HG03565 (cell line): ENCODE data around the gene LCT.
"Not testable (repeated sequence)": the region's sequence is repeated elsewhere in the genome, so short reads cannot be mapped to it uniquely, and the experiment has no call there.

ENCODE experiments used
- ATAC-seq: cut with Tn5 transposase; IDR thresholded peaks from one replicate; pipeline ENCODE4 v1.9.1; 2021; ENCODE audit warnings: mild to moderate bottlenecking, moderate library complexity; ENCODE audit not compliant: unreplicated experiment

LCT gene

DNA sequence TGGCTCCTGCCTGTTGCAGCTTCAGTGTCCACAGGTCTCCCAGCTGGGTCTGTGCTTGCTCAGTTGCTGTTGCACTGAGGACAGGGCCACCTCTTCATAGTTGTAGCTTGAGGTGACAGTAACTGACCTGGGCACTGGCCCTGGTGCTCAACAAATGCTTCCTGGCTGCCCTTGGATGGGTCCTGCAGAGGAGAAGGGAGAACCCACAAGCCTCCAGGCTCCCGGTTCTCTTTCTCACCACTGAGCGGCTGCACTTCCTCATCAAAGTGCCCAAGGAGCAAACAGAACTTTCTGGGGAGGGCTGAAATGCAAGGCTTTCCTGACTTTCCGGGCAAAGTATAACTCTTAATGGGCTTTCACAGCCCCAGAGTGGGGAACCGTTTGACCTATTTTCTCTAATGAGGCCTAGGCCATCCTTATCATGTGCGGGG is 38.7 kb downstream of the LCT start:
- no peak for ATAC-seq

DNA sequence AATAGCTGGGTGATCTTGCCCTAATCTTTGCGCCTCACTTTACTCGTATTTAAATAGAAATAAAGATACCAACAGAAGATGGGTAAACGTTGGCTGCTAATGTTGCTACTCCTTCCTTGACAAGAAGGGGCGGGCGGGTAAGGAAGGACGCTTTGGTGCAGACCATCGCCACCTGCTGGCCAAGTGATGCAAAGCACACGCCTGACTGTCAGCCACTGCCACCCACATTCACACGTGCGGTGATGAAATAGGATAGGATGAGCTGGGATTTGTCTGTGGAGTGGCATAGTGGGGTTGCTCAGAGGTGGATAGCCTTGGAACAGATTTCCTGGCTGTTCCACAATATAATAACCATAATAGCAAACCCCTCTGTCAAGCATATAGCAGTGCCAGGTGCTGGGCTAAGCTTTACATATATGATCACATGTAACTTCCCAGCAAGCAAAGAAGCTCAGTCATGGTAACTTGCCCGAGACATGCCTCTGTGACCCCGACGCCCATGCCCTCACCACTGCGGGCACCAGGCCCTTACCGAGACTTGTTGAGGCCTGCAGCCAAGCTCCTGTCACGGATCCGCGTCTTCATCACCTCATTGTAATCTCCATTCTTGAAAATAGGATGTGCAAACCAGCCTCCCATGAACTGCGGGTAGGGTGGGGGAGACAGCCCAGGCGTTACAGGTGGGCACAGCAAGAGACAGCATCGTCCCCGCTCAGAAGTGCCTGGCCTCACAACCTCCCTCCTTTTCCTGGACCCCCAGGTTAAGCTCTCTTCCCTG is 39.3 kb downstream of the LCT start:
- ATAC-seq: peak; percentile 49

DNA sequence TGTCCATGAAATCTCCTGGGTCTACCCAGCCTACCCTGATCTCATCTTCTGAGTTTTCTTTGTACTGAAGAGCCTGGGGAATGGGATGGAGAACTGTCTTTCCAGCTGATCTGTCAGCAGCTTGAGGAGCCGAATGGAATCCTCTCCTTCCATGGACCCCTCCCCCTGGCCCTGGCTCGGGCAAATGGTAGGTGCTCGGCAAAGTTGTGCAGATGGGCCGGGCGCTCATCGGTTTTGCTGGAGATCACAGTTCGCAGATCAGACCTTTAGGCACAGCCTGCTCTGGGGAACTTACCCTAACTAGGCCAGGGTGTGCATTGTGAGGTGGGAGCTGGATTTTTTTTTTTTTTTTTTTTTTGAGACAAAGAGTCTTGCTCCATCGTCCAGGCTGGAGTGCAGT is 40.4 kb downstream of the LCT start:
- ATAC-seq: no peak

DNA sequence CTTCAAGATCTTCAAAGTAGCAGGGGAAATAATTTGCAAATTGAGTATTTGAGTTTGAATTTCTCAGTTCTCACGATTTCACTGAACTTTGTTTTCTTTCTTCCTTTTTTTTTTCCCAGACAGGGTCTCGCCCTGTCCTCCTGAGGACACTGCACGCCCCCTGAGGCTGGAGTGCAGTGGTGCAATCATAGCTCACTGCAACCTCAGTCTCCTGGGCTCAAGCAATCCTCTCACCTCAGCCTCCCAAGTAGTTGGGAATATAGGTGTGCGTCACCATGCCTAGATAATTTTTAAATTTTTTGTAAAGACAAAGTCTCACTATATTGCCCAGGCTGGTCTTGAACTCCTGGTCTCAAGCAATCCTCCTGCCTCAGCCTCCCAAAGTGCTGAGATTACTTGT is 41.3 kb downstream of the LCT start:
- not testable (repeated sequence) for ATAC-seq

DNA sequence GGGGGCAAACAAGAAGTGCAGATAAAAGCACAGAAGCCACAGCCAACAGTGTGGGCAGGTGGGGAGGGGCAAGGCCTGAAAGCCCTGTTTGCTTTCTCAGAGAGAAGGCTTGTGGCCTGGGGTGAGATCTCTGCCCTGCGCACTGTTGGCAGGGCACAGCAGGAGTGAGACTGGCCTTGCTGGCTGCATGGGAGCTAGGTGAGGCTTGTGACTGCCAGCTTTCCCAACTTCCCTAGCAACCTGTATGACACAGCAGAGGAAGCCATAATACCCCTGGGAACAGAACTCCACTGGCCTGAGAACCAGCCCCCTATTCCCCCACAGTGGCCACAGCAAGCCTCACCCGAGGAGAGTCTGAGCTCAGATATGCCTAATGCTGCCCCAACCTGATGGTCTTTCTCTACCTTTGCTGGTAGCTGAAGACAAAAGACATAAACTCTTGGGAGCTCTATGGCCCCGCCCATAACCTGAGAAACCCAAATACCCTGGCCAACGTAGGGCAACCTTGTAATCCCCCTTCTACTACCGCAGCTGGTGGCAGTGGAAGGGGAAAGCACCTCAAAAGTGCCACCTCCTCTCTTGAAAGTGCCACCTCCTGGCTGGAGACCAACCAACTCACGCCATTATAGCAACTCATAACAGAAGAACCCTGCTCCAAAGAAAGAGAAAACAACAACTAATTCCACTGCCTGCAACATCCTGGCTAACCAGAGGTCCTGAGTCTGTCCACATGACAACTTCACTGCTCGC is 44.4 kb downstream of the LCT start:
- no peak for ATAC-seq

DNA sequence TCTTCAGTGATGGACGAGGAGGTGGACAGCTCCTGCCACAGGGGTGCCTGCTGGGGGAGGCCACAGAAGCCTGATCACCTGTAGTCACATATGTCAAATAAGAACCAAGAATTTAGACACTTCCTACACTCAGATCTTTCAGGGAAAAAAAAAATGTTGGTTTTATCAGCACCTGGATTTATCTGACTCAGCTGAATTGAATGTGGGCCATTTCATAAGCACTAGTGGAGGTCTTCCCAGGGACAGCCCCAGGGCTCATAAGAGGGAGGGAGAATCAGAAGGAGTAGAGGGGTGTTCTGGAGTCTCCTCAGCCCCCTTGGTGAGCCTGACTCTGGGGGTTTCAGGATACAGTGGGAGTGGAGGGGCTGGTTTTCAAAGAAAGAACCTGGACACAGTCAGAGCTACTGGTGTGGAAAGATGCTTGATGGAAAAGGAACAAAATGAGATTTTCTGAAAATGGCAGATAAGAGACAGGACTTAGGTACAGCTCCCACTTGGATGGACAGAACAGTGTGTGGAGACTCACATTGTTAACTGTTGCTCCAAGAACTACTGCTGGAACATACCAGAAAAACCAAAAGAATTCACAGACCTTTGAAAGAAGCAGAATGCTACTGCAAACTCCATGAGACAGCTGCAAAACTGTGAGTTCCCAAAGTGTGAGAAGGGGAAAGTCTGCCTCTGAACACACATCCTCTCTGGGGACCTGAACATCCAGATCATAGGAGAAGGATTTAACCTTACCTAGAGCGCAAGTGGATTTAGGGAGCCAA is 45.4 kb downstream of the LCT start:
- ATAC-seq: no peak

DNA sequence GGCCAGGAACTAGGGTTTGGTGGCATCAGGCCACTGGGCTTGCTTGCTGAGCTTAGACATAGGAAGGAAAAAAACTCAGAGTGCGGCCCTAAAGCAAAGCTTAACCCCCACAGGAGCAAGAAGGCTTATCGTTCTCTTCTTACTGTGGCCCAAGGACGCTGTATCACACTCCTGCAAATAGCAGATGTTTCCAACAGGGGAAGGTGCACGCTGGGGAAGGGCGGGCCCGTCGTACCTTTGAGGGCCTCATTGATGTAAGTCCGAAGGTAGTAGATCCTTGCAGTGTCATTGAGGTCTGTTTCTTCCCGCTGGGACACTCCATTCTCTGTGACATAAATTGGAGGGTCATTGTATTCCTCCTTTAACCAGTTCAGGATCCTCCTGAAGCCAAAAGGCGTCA is 46.6 kb downstream of the LCT start:
- ATAC-seq: no peak

DNA sequence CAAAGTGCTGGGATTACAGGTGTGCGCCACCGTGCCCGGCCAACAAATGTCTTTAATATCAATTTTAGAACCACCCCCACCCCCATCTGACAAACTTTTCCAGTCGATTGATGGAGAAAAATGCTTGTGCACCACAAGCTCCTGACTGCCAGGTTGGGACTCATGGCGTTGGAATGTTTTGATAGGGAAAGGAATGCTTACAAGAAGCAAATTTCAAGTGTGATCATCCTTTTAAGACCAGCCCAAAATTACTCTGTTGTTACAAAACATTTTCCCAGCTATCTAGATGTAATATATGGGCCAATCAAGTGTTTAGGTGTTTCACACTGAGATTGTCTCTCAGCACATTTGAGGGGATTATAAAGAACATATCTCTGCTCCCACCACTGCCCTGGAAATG is 50.2 kb downstream of the LCT start:
- ATAC-seq: no peak

DNA sequence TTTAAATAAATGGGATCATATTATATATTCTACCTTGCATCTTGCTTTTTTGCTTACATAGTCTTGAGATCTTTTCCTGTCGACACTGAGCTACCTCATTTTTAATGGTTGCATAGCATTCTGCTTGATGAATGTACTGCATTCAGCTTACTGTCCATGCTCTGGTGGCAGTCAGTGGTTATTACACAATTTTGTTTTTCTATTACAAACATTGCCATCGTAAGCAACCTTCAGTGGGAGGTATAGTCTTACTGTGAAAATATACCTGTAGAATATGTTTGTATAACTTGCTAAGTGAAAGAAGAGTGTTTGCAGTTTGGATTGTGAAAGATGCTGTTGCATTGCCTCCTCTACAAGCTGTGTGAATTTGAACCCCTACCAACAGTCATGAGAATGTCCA is 52.0 kb downstream of the LCT start:
- no peak for ATAC-seq

DNA sequence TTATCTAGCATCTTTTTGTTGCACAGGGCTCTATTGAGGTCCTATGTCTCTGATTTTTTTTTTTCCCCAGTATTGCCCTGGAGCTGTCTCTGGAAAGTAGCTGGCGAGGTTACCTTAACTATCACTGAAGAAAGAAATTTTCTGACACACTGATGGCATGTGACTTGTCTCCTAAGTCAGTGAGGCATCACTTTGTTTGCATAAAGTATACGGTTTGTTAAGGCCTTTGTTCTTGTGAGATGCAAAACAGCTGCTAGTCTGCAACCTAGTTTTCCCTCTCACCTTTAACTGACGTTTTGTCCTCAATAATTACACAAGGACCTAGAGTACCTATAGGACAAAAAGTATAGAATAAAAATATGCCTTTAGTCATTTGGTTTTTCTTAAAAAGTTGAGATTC is 53.5 kb downstream of the LCT start:
- ATAC-seq: no peak

DNA sequence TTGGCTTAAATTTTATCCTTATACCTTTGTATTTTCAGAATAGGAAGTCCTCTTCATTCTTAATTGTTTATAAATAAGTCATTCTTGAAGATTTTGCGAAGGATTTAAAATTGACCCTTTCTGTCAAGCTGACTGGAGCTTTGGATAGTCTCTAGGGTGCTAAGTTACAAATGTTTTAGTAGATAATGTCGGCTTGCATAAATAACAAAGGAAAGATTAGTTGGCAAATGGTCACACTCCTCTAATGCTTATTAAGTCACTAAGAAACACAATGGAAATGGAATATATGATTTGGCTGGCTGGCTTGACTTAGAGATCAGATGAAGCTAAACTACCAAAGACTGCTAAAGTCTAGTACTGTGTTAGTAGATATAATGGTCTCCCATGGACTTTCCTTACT is 54.8 kb downstream of the LCT start:
- ATAC-seq: no peak

DNA sequence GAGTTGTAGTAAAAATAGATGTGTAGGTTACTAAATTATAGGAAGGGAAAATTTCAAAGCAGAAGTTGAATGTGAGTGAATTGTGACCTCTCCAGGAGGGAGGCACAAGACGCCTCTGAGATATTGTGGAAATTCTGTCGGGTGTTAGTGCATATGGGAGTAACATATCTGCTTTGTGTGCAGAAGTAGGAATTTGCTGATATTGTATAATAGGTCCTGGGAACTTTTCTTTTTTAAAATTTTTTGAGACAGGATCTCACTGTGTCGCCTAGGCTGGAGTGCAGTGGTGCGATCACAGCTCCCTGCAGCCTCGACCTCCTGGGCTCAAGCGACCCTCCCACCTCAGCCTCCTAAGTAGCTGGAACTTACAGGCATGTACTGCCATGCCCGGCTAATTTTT is 60.6 kb downstream of the LCT start:
- ATAC-seq: no peak

DNA sequence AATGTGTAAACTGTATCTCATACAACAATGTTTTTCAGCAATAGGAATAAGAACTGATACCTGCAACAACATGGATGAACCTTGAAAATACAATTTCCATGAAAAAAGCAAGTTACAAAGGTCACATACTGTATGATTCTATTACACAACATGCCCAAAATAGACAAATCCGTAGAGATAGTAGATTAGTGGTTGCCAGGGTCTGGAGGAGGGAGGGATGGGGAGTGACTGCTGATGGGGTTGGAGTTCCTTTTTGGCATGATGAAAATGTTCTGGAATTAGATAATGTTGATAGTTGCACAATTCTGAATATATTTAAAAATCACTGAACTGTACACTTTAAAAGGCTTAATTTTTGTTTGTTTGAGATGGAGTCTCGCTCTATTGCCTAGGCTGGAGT is 61.6 kb downstream of the LCT start:
- ATAC-seq: no peak

DNA sequence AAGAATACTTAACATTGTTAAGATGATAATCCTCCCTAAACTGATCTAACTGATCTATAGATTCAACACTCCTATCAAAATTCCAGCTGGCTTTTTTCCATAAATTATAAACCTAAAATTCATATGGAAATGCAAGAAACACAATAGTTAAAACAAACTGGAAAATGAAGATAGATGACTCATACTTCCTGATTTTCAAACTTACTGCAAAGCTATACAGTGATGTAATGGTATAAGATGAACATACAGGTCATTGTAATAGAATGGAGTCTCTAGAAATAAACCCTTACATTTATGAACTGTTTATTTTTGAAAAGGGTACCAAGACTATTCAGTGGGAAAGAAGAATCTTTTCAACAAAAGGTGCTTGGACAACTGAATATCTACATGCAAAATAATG is 63.1 kb downstream of the LCT start:
- ATAC-seq: no peak

DNA sequence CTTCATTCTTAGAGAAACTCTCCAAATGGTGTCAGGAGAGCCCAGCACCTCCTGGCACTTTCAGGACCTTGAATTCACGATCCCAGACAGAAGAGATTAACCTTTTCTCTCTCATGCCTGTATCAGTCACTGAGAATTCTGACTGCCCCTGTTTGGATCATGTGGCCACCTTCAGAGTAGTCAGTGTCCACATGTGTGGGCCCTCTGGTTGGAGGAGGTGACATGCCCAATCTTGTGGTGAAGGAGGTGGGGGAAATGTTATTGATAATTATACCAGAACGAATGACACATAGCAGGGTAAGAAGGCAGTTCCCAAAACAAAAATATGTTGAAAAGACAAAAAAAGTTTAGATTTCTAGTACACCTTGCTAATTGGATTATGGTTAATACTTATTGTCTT is 63.7 kb downstream of the LCT start:
- ATAC-seq: no peak

DNA sequence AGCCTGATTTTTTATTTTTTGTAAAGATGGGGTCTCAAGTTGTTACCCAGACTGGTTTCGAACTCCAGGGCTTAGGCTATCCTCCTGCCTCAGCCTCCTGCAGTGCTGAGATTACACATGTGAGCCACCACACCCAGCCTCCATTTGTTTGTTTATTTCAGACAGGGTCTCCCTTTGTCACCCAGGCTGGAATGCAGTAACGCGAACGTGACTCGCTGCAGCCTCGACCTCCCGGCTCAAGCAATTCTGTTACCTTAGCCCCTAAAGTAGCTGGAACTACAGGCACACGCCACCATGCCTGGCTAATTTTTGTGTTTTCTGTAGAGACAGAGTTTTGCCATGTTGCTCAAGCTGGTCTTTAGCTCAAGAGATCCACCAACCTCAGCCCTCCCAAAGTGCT is 68.1 kb downstream of the LCT start:
- ATAC-seq: no peak

DNA sequence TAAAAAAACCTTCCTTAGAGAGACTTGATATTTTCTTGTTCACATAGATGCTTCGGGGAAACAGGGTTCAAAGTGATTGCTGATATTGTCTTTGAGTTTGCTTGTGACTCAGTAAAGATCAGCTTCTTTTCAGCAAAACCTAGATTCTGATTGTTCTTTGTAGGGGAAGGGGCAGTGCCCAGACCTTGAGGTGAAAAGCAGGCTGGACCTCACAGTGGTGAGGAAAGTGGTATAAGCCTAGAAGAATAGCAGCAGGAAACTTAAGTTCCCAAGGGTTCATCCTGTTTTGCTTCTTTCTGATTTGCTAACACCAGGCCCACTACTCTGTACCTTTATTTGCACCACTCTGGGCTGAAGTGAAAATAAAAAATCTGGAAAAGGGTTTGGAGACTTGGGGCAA is 74.5 kb downstream of the LCT start:
- no peak for ATAC-seq

DNA sequence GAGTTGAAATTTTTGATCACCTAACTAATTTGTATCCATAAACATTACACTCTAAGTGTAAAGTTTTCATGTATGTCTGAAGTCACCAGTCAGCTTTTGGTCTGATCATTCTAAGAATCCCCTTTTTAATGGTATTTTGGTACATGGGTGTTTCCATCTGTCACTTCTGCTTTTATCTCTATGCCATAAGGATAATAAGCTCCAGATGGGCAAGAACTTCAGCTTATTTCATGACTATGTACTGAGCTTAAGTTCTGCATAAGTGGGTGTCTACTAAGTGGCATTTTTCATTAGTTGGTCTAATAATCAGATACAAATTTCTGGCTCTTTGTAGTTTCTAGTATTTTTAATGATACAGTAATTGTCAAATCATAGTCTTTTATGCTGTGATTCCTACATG is 75.0 kb downstream of the LCT start:
- no peak for ATAC-seq

DNA sequence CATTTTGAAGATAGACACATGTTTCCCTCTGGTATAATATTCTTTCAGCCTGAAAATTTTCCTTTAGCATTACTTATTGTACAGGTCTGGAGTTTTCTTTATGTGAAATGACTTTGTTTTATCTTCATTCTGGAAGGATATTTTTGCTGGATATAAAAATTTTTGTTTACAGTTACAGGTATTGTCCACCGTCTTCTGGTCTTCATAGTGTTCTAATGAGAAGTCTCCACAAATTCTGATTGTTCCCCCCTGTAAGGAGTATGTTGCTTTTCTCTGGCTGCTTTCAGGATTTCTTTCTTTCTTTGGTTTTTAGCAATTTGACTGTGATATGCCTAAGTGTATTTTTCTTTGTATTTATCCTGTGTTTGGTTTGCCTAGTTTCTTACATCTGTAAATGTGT is 80.3 kb downstream of the LCT start:
- no peak for ATAC-seq

DNA sequence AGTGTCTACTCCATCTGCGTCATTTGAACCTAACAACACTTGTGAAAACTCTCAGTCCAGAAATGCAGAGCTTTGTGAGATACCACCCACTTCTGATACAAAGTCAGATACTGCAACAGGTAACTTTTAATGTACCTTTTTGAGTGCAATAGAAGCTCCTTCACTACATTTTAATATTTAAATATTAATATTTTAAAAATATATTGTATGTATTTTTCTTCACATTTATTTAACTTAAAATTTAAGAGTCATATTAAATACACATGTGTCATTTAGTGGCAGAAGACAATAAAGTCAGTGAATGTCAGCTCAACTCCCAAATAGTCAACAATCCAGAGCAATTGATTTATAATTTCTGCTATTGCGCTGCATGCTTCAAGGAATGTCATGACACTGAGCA is 81.4 kb downstream of the LCT start:
- no peak for ATAC-seq

DNA sequence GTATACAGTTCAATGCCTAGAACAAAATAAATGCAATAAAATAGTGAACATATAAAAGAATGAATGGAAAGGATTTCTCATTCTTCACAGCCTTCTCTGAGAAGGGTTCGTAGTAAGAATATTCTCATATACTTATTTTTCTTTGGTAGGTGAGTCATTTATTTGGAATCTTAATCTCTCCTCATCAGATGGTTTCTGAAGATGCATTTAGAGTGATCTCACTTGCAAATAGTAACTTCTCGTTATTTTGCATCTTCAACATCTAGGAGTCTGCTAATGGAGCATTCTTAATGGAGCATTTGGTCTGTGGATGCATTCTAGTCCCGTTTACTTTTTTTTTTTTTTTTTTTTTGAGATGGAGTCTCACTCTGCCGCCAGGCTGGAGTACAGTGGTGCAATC is 91.4 kb downstream of the LCT start:
- ATAC-seq: no peak

DNA sequence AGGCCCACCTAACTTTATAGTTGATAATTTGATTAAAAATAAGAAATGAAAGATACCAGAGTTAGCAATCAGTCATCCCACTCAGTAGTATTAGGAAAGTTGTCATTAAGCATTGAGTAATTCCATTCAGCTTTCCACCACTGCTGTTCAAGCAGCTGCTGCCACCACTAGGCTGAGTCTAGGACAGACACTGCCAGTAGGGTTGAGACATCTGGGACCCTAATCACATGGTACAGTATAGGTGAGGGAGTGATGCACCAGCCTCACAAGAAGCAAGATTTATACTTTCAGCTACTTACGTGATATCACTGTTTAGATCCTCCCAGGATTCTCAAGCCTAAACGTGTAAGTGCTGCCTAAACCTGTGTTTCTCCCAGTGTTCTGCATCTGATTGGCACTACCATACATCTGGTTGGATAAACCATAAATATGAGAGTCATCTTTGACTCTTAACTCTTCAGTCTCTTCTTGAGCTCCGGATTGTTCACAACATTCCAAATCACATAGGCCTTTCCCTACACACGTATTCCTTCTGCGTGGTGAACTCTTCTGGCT is 92.1 kb downstream of the LCT start:
- ATAC-seq: no peak
